ENCODE measurements around the gene BCL3.
"Not testable (repeated sequence)": the region's sequence is repeated elsewhere in the genome, so short reads cannot be mapped to it uniquely, and the experiment has no call there.

BCL3 gene

DNA sequence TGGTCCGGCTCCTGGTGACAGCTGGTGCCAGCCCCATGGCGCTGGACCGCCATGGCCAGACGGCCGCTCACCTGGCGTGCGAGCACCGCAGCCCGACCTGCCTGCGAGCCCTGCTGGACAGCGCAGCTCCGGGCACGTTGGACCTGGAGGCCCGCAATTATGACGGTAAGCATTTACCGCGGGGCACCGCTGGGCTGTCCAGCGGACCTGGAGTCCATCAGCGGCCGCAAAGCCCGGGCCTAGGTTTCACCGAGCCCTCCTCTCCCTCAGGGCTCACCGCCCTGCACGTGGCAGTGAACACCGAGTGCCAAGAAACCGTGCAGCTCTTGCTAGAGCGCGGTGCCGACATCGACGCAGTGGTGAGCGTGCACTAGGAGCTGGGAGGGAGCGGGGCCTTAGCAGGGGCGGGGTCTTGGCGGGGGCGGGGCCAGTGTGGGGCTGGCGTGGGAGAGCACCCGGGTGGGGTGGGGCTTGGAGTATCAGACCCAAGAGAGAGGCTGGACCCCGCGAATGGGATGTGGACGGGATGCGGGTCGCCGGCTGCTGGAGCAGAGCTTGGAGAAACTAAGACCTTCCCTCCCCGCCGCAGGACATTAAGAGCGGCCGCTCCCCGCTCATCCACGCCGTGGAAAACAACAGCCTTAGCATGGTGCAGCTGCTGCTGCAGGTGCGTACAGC, 8.7 kb downstream of the BCL3 start:
- no peak for DNase-seq (ENCODE audit: low read depth in 2 of 2, low spot score in 1 of 2)

DNA sequence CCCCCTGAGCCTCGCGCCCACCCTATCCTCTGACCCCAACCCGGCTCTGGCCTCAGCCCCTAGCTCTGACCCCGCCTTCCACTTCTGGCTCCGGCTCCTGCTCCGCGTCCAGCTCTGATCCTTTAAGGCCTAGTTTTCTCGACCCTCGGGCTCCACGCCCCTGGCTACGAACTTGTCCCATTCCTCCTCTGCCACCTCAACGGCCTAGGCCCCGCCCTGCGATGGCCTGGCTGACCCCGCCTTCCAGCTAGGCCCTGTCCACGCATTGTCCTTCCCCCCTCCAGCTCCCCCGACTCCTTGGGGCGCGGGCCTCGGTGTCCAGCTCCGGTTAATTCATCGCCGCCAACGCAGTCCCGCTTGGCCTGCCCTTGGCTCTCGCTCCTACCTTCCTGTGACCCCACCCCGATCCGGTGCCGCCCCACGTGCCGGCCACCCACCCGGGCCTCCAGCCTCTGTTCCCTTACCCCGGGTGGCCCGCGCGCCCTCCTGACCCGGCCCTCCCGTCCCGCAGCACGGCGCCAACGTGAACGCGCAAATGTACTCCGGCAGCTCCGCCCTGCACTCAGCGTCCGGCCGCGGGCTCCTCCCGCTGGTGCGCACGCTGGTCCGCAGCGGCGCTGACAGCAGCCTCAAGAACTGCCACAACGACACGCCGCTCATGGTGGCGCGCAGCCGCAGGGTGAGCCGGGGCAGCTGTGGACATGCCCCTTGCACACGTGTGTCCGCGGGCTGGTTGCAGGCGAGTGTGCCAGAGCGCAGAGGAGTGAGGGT, 9.4 kb downstream of the BCL3 start:
- DNase-seq (ENCODE audit: low read depth in 2 of 2, low spot score in 1 of 2): no peak

DNA sequence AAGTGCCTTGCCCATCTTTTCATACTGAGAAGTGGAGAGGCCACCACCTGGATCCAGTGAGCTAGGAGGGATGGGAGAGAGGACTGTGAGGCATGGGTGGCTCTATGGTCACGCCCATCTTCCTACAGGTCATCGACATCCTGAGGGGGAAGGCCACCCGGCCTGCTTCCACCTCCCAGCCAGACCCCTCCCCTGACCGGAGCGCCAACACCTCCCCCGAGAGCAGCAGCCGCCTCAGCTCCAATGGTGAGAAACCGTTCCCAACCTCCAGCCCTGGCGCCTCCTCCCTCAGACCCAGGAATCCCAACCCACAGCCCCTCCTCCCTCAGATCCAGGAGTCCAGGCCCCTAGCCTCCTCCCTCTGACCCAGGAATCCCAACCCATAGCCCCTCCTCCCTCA, 10.1 kb downstream of the BCL3 start:
- DNase-seq (ENCODE audit: low read depth in 2 of 2, low spot score in 1 of 2): no peak

DNA sequence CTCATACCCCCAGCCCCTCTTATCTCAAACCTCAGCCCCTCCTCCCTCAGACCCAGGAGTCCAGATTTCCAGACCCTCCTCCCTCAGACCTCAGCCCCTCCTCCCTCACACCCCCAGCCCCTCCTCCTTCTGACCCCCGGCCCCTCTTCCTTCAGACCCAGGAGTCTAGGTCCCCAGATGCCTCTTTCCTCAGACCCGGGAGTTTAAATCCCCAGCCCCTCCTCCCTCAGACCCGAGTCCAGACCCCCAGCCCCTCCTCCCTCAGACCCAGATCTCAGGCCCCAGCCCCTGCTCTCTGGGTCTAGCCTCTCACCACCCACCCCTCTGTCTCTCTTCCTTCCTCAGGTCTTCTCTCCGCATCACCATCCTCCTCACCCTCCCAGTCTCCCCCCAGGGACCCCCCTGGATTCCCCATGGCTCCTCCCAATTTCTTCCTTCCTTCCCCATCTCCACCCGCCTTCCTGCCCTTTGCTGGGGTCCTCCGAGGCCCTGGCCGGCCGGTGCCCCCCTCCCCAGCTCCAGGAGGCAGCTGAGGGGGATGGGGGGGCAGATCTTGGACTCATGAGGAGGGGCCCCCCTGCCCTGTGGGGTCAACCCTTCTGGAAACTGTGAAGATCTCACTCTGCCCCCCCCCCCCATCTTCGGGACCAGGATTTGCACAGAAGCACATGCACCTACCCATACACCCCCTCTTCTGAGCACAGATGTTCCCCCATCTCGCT, 10.7 kb downstream of the BCL3 start:
- no peak for DNase-seq (ENCODE audit: low read depth in 2 of 2, low spot score in 1 of 2)

DNA sequence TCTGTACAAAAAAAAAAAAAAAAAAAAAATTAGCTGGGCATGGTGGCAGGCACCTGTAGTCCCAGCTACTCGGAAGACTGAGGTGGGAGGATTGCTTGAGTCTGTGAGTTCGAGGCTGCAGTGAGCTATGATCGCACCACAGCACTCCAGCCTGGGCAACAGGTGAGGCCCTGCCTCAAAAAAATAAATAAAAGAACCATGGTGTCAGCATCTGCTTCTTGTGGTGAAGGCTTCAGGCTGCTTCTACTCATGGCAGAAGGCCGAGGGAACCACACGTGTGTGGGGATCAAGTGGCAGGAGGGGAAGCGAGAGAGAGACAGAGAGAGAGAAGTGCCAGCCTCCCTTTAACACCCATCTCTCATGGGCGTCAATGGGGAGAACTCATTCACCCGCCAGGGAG, 13.5 kb downstream of the BCL3 start:
- no peak for DNase-seq (ENCODE audit: low read depth in 2 of 2, low spot score in 1 of 2)

DNA sequence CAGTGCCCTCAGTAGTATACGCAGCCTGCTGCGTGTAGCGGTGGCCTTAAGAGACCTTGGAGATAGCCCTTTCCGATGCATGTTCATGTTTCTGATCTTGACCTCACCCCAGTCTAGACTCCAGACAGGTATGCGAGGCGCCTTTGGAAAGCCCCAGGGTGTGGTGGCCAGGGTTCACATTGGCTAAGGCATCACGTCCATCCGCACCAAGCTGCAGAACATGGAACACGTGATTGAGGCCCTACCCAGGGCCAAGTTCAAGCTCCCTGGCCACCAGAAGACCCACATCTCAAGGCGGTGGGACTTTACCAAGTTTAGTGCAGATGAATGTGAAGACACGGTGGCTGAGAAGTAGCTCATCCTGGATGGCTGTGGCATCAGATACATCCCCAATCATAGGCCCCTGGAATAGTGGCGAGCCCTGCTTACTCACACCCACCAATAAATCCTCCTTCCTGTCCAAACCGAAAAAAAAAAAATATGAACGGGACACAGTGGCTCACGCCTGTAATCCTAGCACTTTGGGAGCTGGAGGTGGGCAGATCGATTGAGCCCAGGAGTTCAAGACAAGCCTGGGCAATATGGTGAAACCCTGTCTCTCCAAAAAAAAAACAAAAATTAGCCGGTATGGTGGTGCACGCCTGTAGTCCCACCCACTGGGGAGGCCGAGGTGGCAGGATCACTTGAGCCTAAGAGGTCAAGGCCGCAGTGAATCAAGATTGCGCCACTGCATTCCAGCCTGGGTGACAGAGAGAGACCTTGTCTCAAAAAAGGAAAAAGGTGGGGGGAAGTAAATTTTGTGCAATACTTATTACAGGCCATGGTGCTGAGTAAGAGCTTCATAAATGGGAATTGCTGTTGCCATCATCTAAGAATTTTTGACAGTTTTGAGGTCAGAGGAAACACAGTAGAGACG, 16.8 kb downstream of the BCL3 start:
- DNase-seq (ENCODE audit: low read depth in 2 of 2, low spot score in 1 of 2): no peak

DNA sequence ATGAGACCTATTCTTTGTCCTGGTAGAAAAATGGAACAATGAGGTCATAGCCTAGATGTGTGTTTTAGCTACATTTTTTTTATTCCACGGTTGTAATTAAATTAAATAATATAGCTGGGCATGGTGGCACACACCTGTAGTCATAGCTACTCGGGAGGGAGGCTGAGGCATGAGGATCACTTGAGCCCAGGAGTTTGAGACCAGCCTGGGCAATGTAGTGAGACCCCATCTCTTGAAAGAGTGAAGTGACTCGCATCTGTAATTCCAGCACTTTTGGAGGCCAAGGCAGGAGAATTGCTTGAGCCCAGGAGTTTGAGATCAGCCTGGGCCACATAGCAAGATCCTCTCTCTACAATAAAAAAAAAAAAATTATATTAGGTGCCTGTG, 17.4 kb downstream of the BCL3 start:
- no peak for DNase-seq (ENCODE audit: low read depth in 2 of 2, low spot score in 1 of 2)

DNA sequence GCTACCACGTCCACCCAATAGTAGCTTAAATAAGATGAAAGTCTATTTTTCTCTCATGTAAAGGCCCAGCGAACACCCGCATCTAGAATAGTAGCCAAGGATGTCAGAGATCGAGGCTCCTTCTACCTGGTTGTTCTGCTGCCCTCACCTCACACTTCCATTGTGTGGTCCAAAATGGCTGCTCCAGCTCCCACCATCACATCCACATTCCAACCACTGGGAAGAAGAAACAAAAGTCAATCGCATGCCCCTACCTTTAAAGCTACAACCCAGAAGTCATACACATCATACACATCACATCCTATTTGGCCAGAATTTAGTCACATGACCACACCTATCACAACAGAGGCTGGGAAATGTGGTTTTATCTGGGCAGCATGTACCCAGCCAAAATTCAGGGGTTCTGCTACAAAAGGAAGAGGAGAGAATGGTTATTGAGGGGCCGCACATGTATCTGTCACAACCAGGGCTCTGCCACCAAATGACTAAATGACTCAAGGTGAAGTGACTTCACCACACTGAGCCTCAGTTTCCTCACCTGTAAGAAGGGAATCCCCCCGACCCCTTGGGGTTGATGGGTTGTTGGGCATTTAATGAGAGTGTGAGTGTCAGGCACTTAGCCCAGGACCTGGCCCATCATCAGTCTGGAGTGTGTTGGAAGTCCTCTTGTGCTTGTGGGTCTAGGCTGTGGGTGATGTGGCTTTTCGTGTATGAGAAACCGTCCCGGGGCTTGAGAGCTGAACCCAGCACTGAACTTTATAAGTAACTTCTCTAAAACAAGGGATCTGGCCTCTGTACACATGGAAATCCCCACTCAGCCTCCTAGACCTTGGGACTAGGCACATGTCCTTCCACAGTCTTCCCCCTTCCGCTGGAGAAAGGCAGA, 19.0 kb downstream of the BCL3 start:
- DNase-seq (ENCODE audit: low read depth in 2 of 2, low spot score in 1 of 2): no peak

DNA sequence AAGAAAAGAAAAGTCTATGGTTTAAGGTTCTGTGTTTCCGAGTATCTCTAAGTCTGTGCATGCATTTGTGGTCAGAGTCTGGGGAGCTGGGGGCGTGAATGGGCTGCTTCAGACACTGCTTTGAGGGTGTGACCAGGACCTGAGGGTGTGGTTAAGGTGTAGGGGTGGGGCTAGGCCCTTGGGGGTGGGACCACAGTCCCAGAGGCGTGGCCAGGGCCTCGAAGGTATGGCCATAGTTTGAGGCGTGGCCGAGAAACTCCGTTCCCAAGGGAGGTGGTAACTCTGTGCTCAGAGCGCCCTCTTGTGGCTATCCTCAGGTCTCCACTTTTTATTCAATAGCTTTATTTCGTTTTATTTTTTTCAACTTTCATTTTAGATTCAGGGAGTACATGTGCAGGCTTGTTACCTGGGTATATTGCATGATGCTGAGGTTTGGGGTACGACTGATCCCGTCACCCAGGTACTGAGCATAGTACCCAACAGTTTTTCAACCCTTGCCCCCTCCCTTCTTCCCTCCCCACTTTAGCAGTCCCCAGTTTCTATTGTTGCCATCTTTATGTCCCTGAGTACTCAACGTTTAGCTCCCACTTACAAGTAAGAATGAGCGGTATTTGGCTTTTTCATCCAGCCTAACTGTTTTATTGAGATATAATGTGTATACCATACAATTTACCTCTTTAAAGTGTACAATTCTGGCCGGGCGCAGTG, 22.2 kb downstream of the BCL3 start:
- peak; percentile 93 to 98 for DNase-seq (ENCODE audit: low read depth in 2 of 2, low spot score in 1 of 2)

DNA sequence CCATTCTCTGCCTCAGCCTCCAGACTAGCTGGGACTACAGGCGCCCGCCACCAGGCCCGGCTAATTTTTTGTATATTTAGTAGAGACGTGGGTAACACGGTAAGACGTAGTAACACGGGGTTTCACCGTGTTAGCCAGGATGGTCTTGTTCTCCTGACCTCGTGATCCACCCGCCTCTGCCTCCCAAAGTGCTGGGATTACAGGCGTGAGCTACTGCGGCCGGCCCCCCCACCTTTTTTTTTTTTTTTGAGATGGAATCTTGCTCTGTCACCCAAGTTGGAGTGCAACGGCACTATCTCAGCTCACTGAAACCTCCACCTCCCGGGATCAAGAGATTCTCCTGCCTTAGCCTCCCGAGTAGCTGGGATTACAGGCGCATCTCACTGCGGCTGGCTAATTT, 23.6 kb downstream of the BCL3 start:
- DNase-seq (ENCODE audit: low read depth in 2 of 2, low spot score in 1 of 2): not testable (repeated sequence)

DNA sequence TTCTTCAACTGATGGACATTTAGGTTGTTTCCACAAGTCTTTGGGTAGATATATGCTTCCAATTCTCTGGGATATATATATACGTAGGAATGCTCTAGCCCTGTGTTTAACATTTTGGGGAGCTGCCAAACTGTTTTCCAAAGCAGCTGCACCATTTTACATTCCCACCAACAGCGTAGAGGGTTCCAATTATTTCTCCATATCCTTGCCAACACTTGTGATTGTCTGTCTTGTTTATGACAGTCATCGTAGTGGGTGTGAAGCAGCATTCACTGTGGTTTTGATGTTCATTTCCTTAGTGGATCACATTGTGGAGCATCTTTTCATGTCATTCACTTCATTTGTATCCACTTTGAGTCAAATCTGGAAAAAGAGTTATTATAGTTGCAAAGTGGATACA, 24.5 kb downstream of the BCL3 start:
- DNase-seq (ENCODE audit: low read depth in 2 of 2, low spot score in 1 of 2): no peak

DNA sequence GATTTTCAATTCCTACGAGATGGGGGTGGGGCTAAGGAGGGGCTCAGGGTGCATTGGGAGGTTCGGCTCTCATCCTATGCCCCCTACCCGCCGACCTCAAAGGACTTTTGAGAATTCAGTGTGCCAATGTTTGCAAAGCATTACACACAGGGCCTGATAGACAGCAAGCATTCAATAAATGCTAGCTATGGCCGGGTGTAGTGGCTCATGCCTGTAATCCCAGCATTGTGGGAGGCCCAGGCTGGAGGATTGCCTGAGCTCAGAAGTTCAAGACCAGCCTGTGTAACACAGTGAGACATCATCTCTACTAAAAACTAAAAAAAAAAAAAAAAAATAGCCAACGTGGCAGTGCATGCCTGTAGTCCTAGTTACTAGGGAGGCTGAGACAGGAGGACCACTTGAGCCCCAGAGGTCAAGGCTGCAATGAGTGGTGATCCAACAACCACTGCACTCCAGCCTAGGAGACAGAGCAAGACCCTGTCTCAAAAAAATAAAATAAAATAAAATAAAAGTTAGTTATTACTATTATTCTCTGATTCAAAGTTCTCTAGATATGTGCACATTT, 27.2 kb downstream of the BCL3 start:
- DNase-seq (ENCODE audit: low read depth in 2 of 2, low spot score in 1 of 2): no peak

DNA sequence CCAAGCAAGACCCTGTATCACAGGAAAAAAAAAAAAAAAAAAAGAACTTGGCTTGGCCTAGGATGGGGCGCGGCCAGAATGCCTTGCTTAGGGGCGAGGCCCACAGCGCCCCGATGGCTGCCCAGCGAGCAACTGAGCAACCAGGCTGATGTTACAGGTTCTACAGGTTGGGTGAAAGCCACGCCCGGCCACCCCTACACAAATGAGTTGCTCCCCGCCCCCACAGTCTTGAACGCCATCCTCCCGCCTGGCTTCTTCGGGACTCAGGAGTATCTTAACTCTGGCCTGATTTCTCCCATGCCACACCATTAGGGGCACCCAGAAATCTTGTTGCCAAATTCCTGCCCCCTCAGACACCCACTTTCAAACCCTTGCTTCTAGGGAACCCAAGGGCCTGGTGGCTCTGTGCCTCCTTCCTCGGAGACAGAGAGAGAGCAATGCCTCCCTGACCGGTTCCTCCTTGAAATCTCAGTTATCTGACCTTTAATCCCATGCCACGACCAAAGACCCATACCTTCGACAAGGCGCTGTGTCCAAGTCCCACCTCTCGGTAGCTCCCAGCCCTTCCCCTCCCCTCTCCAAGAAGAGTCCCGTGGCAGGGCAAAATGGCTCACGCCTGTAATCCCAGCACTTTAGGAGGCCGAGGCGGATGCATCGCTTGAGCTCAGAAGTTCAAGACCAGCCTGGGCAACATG, 28.0 kb downstream of the BCL3 start:
- DNase-seq (ENCODE audit: low read depth in 2 of 2, low spot score in 1 of 2): no peak

DNA sequence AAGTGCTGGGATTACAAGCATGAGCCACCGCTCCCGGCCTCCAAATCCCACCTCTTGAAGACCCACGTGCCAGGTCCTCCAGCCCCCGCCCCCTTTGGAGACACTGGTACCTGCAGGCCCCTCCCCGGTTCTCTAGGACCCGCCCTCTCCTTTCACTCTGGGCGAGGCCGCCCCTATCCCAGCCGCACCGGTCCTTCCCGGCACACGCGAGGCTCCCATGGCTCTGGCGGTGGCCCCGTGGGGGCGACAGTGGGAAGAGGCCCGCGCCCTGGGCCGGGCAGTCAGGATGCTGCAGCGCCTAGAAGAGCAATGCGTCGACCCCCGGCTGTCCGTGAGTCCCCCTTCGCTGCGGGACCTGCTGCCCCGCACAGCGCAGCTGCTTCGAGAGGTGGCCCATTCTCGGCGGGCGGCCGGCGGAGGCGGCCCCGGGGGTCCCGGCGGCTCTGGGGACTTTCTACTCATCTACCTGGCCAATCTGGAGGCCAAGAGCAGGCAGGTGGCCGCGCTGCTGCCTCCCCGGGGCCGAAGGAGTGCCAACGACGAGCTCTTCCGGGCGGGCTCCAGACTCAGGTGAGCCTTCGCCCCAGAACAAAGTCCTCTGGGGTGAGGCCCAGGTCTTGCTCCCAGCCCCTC, 29.3 kb downstream of the BCL3 start, which contains the start of gene CBLC:
Gene CBLC (plus strand): TSS at position 176 of the 633 bp plus-strand sequence. CDS start 42 bp downstream, at position 218.
- no peak for DNase-seq (ENCODE audit: low read depth in 2 of 2, low spot score in 1 of 2)

DNA sequence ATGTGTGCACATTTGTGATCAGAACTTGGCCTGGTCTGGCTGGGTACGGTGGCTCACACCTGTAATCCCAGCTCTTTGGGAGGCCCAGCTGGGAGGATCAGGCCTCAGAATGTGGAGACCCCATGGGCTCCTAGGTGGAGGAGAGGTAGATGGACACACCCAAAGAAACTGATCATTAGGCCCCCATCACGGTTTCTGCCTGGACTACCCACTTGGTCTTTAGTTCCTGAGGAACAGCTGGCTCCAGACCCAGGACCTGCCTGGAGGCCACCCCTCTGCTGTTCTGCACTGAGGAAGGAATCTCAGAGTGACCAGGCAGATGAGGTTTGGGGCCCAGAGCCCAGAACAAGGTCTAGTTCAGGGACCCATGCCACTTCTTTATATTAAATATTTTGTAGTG, 30.6 kb downstream of the BCL3 start:
- no peak for DNase-seq (ENCODE audit: low read depth in 2 of 2, low spot score in 1 of 2)

DNA sequence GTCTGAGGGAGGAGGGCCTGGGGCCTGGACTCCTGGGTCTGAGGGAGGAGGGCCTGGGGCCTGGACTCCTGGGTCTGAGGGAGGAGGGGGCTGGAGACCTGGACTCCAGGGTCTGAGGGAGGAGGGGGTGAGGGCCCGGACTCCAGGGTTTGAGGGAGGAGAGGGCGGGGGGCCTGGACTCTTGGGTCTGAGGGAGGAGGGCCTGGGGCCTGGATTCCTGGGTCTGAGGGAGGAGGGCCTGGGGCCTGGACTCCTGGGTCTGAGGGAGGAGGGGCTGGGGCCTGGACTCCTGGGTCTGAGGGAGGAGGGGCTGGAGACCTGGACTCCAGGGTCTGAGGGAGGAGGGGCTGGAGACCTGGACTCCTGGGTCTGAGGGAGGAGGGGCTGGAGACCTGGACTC, 33.2 kb downstream of the BCL3 start:
- DNase-seq (ENCODE audit: low read depth in 2 of 2, low spot score in 1 of 2): not testable (repeated sequence)

DNA sequence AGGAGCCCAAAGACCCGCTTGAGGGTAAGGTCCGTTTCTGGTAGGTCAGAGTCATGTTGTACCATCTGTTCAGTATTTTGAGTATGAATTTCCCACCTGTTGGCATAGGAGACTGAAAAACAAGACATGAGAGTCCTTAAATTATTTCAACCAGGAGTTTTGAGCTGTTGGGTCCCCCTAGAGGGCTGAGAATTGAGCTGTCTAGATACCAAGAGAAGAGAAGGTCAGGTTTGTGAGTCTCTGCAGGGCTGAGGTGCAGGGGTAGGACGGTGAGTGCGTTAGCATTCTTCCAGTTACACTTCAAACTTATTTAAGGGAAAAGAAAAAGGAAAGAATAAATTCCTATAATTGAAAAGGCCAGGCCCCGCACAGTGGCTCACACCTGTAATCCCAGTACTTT, 34.2 kb downstream of the BCL3 start:
- no peak for DNase-seq (ENCODE audit: low read depth in 2 of 2, low spot score in 1 of 2)

DNA sequence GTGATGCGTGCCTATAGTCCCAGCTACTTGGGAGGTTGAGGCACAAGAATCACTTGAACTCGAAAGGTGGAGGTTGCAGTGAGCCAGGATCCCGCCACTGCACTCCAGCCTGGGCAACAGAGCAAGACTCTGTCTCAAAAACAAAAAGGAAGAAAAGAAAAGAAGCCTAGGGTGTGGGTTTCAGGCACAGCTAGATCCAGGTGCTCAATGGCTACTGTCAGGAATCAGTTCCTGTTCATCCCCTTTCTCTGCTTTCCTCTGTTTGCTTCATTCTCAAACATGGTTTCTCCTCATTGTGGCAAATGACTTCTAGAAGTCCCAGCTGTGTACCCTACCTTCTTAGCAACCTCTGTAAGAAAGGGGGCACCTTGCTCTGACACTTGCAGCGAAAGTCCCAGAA, 35.0 kb downstream of the BCL3 start:
- no peak for DNase-seq (ENCODE audit: low read depth in 2 of 2, low spot score in 1 of 2)

Data from stimulated activated CD8-positive, alpha-beta memory T cell treated with anti-CD3 and anti-CD28 coated beads, Interleukin-4, amount 100 ng/mL, for 4 hours (primary cell).